H1 (cell line): ENCODE results near the gene PCNX3. TPM values are rescaled to one million over a fixed set of nuclear protein-coding genes. Genes with fewer than 3 reads are reported as not detected.

Experiments
- CTCF ChIA-PET: fragments of 300-600 bp; sonication (Branson Sonifier 250); formaldehyde crosslinking; loops from one replicate; lab custom pipeline; 2021; ENCODE audit not compliant: partially characterized antibody; lab: Charles Lee
- POLR2A ChIA-PET: fragments of 300-600 bp; sonication (Branson Sonifier 250); formaldehyde crosslinking; loops from one replicate; lab custom pipeline; 2021; ENCODE audit warnings: inconsistent platforms; ENCODE audit not compliant: partially characterized antibody; lab: Charles Lee
- DNase-seq, 2 experiments: peaks; one replicate each; pipeline versions ENCODE4 v3.0.0 to v3.0.0-alpha.2; 2010 to 2022; ENCODE audit warnings: low spot score in 2 of 2, low read depth in 1 of 2, mixed read lengths in 1 of 2
- FAIRE-seq: peaks from 2 replicates; lab custom pipeline; 2011; peaks lifted over from hg19 to GRCh38; lab: Jason Lieb, UNC
- H2AFZ ChIP-seq: 2 replicates; pipeline ENCODE4 v1.8.1; 2012; ENCODE audit warnings: low read length, inconsistent platforms
- H2AK5ac ChIP-seq: 2 replicates; pipeline ENCODE4 v1.6.1; 2013; ENCODE audit warnings: low read depth, low read length
- H2BK120ac ChIP-seq: replicated peaks from 2 replicates; pipeline ENCODE3; 2013; ENCODE audit warnings: low read depth, low read length, inconsistent platforms
- H2BK12ac ChIP-seq: 2 replicates; pipeline ENCODE4 v1.6.1; 2013; ENCODE audit warnings: low read depth, low read length
- H2BK15ac ChIP-seq: 2 replicates; pipeline ENCODE4 v1.6.1; 2013; ENCODE audit warnings: low read length
- H2BK20ac ChIP-seq: 2 replicates; pipeline ENCODE4 v1.6.1; 2013; ENCODE audit warnings: low read length
- H2BK5ac ChIP-seq: 2 replicates; pipeline ENCODE4 v1.6.1; 2013; ENCODE audit warnings: low read depth, low read length
- H3K14ac ChIP-seq: 2 replicates; pipeline ENCODE4 v1.6.1; 2013; ENCODE audit warnings: inconsistent platforms; ENCODE audit not compliant: insufficient read length
- H3K18ac ChIP-seq: 2 replicates; pipeline ENCODE4 v1.6.1; 2013; ENCODE audit warnings: low read length; ENCODE audit errors: extremely low read depth
- H3K23ac ChIP-seq: 2 replicates; pipeline ENCODE4 v1.6.1; 2013; ENCODE audit warnings: inconsistent platforms; ENCODE audit not compliant: insufficient read length
- H3K23me2 ChIP-seq: 2 replicates; pipeline ENCODE4 v1.6.1; 2013; ENCODE audit warnings: low read depth, low read length
- H3K27ac ChIP-seq: 2 replicates; pipeline ENCODE4 v1.6.1; 2011; ENCODE audit warnings: low read depth, low read length, inconsistent platforms
- H3K27me3 ChIP-seq, 4 experiments: replicated peaks in 1 of 4; 1 replicate in 1 of 4; 2 replicates in 3 of 4; pipeline versions ENCODE4 v1.6.1 to v1.8.1; 2011 to 2013; ENCODE audit warnings: low read length in 3 of 4, mild to moderate bottlenecking in 3 of 4, inconsistent platforms in 2 of 4, mixed read lengths in 2 of 4, moderate library complexity in 1 of 4; ENCODE audit not compliant: control insufficient read depth in 3 of 4, insufficient read depth in 3 of 4; ENCODE audit errors: extremely low read depth in 1 of 4
- H3K36me3 ChIP-seq, 4 experiments: 2 replicates each; pipeline versions ENCODE4 v1.6.1 to v1.8.1; 2011 to 2013; ENCODE audit warnings: mild to moderate bottlenecking in 4 of 4, low read length in 3 of 4, moderate library complexity in 2 of 4, control low read depth in 1 of 4, inconsistent platforms in 1 of 4; ENCODE audit not compliant: insufficient read depth in 4 of 4, control insufficient read depth in 2 of 4
- H3K4ac ChIP-seq: replicated peaks from 2 replicates; pipeline ENCODE3; 2013; ENCODE audit warnings: low read length, low read depth, mixed read lengths, inconsistent platforms; ENCODE audit not compliant: insufficient read length
- H3K4me1 ChIP-seq, 4 experiments: replicated peaks in 1 of 4; 1 replicate in 1 of 4; 2 replicates in 3 of 4; pipeline versions ENCODE4 v1.6.1 to v1.8.1; 2011 to 2013; ENCODE audit warnings: low read length in 3 of 4, inconsistent platforms in 2 of 4, mixed read lengths in 1 of 4; ENCODE audit not compliant: insufficient read depth in 4 of 4, control insufficient read depth in 3 of 4
- H3K4me2 ChIP-seq, 2 experiments: 2 replicates each; pipeline versions ENCODE4 v1.6.1 to v1.8.1; 2011 to 2013; ENCODE audit warnings: low read depth in 2 of 2, low read length in 2 of 2, control low read depth in 1 of 2, inconsistent platforms in 1 of 2, mild to moderate bottlenecking in 1 of 2; ENCODE audit not compliant: insufficient read depth in 1 of 2
- H3K4me3 ChIP-seq, 4 experiments: fragments of 200-600, 300-600 bp in 1 of 4; sonication (generic), shearing (Covaris generic), sonication (Bioruptor Twin) in 1 of 4; 2 replicates each; pipeline versions ENCODE4 v1.5.1 to v1.8.1; 2011 to 2016; ENCODE audit warnings: low read length in 4 of 4, low read depth in 3 of 4, control low read depth in 2 of 4, inconsistent platforms in 2 of 4, mild to moderate bottlenecking in 2 of 4, mixed read lengths in 1 of 4, moderate library complexity in 1 of 4; ENCODE audit not compliant: insufficient read depth in 2 of 4; ENCODE audit errors: extremely low read depth in 1 of 4
- H3K56ac ChIP-seq: replicated peaks from 2 replicates; pipeline ENCODE3; 2013; ENCODE audit warnings: low read depth, mild to moderate bottlenecking, mixed read lengths, low read length, inconsistent platforms; ENCODE audit not compliant: insufficient read length
- H3K79me1 ChIP-seq: 2 replicates; pipeline ENCODE4 v1.6.1; 2013; ENCODE audit warnings: low read depth, low read length, control low read depth
- H3K79me2 ChIP-seq, 2 experiments: 2 replicates each; pipeline versions ENCODE4 v1.6.1 to v1.8.1; 2012 to 2013; ENCODE audit warnings: low read length in 2 of 2, mild to moderate bottlenecking in 2 of 2, inconsistent platforms in 1 of 2; ENCODE audit not compliant: insufficient read depth in 2 of 2, control insufficient read depth in 1 of 2
- H3K9ac ChIP-seq, 4 experiments: replicated peaks in 1 of 4; 1 replicate in 1 of 4; 2 replicates in 3 of 4; pipeline versions ENCODE4 v1.6.1 to v1.8.1; 2011 to 2013; ENCODE audit warnings: low read depth in 3 of 4, low read length in 3 of 4, control low read depth in 2 of 4, mild to moderate bottlenecking in 2 of 4, moderate library complexity in 2 of 4, inconsistent platforms in 1 of 4; ENCODE audit errors: extremely low read depth in 1 of 4
- H3K9me3 ChIP-seq, 2 experiments: 2 replicates each; pipeline versions ENCODE4 v1.6.1 to v1.8.1; 2012 to 2013; ENCODE audit warnings: mild to moderate bottlenecking in 2 of 2, moderate library complexity in 2 of 2, control low read depth in 1 of 2, inconsistent platforms in 1 of 2, low read depth in 1 of 2, low read length in 1 of 2, mixed read lengths in 1 of 2; ENCODE audit not compliant: insufficient read depth in 2 of 2
- H4K20me1 ChIP-seq, 2 experiments: replicated peaks in 1 of 2; 2 replicates each; pipeline versions ENCODE3 to v1.8.1; 2011 to 2013; ENCODE audit warnings: inconsistent platforms in 2 of 2, low read length in 2 of 2, mild to moderate bottlenecking in 1 of 2; ENCODE audit not compliant: insufficient read depth in 2 of 2, control insufficient read depth in 1 of 2
- H4K5ac ChIP-seq: 2 replicates; pipeline ENCODE4 v1.6.1; 2013; ENCODE audit warnings: low read length, low read depth, mixed read lengths, inconsistent platforms; ENCODE audit not compliant: insufficient read length
- H4K8ac ChIP-seq: 2 replicates; pipeline ENCODE4 v1.8.0; 2013; ENCODE audit warnings: mild to moderate bottlenecking, moderate library complexity, low read length, inconsistent platforms; ENCODE audit not compliant: insufficient read depth; ENCODE audit errors: extremely low read depth
- H4K91ac ChIP-seq: replicated peaks from 2 replicates; pipeline ENCODE3; 2013; ENCODE audit warnings: low read length, mixed read lengths, inconsistent platforms; ENCODE audit not compliant: insufficient read length
- CBX8 ChIP-seq: fragments of 300-800, 300-1000 bp; sonication (generic); IDR thresholded peaks from 2 replicates; pipeline ENCODE4 v1.7.1; 2016; ENCODE audit warnings: low read depth, low read length, borderline replicate concordance
- CEBPB ChIP-seq: IDR thresholded peaks from 2 replicates; pipeline ENCODE4 v1.6.1; 2012; ENCODE audit warnings: low read depth, low read length
- CHD2 ChIP-seq: IDR thresholded peaks from 2 replicates; pipeline ENCODE4 v1.6.1; 2012; ENCODE audit warnings: low read length, improper control_type of control experiment
- EGR1 ChIP-seq: IDR thresholded peaks from 2 replicates; pipeline ENCODE4 v1.6.1; 2011; ENCODE audit warnings: low read depth, low read length, borderline replicate concordance
- HDAC2 ChIP-seq, 2 experiments: fragments of 300-600 bp in 1 of 2; sonication (generic) in 1 of 2; IDR thresholded peaks; 2 replicates each; pipeline ENCODE4 v1.6.1; 2011 to 2012; ENCODE audit warnings: low read depth in 2 of 2, low read length in 2 of 2, mild to moderate bottlenecking in 2 of 2, moderate library complexity in 2 of 2, borderline replicate concordance in 1 of 2, inconsistent platforms in 1 of 2
- KDM5A ChIP-seq: fragments of 200-600 bp; IDR thresholded peaks from 2 replicates; pipeline ENCODE4 v1.7.1; 2012; ENCODE audit warnings: mild to moderate bottlenecking, low read length, inconsistent platforms, mixed read lengths
- MAFK ChIP-seq: IDR thresholded peaks from 2 replicates; pipeline ENCODE4 v1.6.1; 2012; ENCODE audit warnings: low read depth, mild to moderate bottlenecking, improper control_type of control experiment, low read length
- NANOG ChIP-seq: IDR thresholded peaks from 2 replicates; pipeline ENCODE4 v1.6.1; 2011; ENCODE audit warnings: low read length, low read depth, mild to moderate bottlenecking, inconsistent platforms; ENCODE audit not compliant: insufficient read depth, poor library complexity, severe bottlenecking
- RFX5 ChIP-seq: IDR thresholded peaks from 2 replicates; pipeline ENCODE4 v1.6.1; 2011; ENCODE audit warnings: low read depth, low read length, improper control_type of control experiment, borderline replicate concordance
- RXRA ChIP-seq: IDR thresholded peaks from 2 replicates; pipeline ENCODE4 v1.6.1; 2011; ENCODE audit warnings: low read depth, mild to moderate bottlenecking, low read length, moderate library complexity; ENCODE audit not compliant: insufficient read depth
- SIN3A ChIP-seq, 2 experiments: IDR thresholded peaks in 1 of 2; conservative IDR thresholded peaks in 1 of 2; 2 replicates each; pipeline ENCODE4 v1.6.1; 2011 to 2012; ENCODE audit warnings: low read length in 2 of 2, improper control_type of control experiment in 1 of 2, low read depth in 1 of 2, mild to moderate bottlenecking in 1 of 2
- TAF1 ChIP-seq: IDR thresholded peaks from 2 replicates; pipeline ENCODE4 v1.6.1; 2011; ENCODE audit warnings: mild to moderate bottlenecking, low read depth, low read length
- TBP ChIP-seq: IDR thresholded peaks from 2 replicates; pipeline ENCODE4 v1.6.1; 2011; ENCODE audit warnings: low read depth, low read length, improper control_type of control experiment
- TEAD4 ChIP-seq: IDR thresholded peaks from 2 replicates; pipeline ENCODE4 v1.6.1; 2012; ENCODE audit warnings: low read depth, low read length, inconsistent platforms, mixed read lengths
- WGBS, 2 experiments: shearing (Covaris generic) in 1 of 2; methylation state at CpG; one replicate each; pipeline versions ENCODE4 v1.1.6 to v1.1.7; 2013 to 2015; ENCODE audit warnings: low lambda C conversion rate in 2 of 2, mixed read lengths in 2 of 2, inconsistent platforms in 1 of 2, low coverage in 1 of 2, missing lambda C conversion rate in 1 of 2; ENCODE audit not compliant: insufficient replicate concordance in 2 of 2, insufficient coverage in 1 of 2, insufficient read length in 1 of 2; ENCODE audit errors: extremely low coverage in 1 of 2, missing lambda C conversion rate in 1 of 2; 5-methylcytosine and 5-hydroxymethylcytosine counted together
- polyA plus RNA-seq, 7 experiments: library from polyadenylated mRNA; depleted of rRNA in 3 of 7; stranded (reverse) in 5 of 7; unstranded in 2 of 7; fragments of >200 nt in 5 of 7; fragments of 200-250 nt in 2 of 7; gene quantifications; 1 replicate in 5 of 7; 2 replicates in 1 of 7; 4 replicates in 1 of 7; pipeline versions ENCODE4 v1.2.1 to v1.2.3, GENCODE V29; 2011 to 2013; ENCODE audit warnings: missing spikeins in 2 of 7, mixed read lengths in 2 of 7
- total RNA-seq: library from RNA; stranded (reverse); fragmentation: NEBNext Ultra II Directional; extraction: Animal tissue kit (Norgen Biotek cat#: 25700); gene quantifications from 2 replicates; pipeline ENCODE4 v1.2.1, GENCODE V29; 2021

PCNX3 gene
- total and polyA plus RNA-seq, 2 of the 8 experiments (the other 6 are each of a cell fraction or from before 2014, with no cell fraction given): 27.2 to 38.8 TPM

- CTCF ChIA-PET: interaction anchor here (0.8 to 1.9 kb wide), 5 partner anchors 11 to 98 kb away, joined by 3 to 4 read pairs (median 3); no protein-coding TSS in a partner anchor
- no peak for TF ChIP-seq MAFK
- TF ChIP-seq RFX5: no peak
- no peak for TF ChIP-seq NANOG
- TF ChIP-seq RXRA: no peak
- no peak for TF ChIP-seq KDM5A
- TF ChIP-seq SIN3A (conservative IDR thresholded peaks at IDR 0.05 in 1 of 2, IDR thresholded peaks at IDR 0.05 in 1 of 2; ENCODE audit: low read depth in 1 of 2, low read length in 2 of 2): no peak
- TF ChIP-seq HDAC2 (IDR thresholded peaks at IDR 0.05; ENCODE audit: borderline replicate concordance in 1 of 2, low read depth in 2 of 2, low read length in 2 of 2): no peak
- no peak for TF ChIP-seq CEBPB
- TF ChIP-seq CHD2: no peak
- no peak for TF ChIP-seq EGR1
- TF ChIP-seq TAF1: no peak
- no peak for TF ChIP-seq TEAD4
- TF ChIP-seq TBP: no peak
- no peak for TF ChIP-seq CBX8
Measured at GRCh38 chr11:65644837-65645236, 29.3 kb downstream of the PCNX3 start.

More at GRCh38 chr11:65644837-65645236, 29.3 kb downstream of the PCNX3 start:
- POLR2A ChIA-PET: interaction anchor here (0.9 to 7.5 kb wide), 7 partner anchors 8 to 523 kb away, joined by 3 to 58 read pairs (median 5); partner anchors contain the start of genes FAU, MRPL49 and RELA
- H3K4me2 ChIP-seq: no peak overlapping the region
- H3K4ac ChIP-seq: no peak overlapping the region
- H3K27ac ChIP-seq: no peak overlapping the region
- no peaks in the 10 kb centered on the region; a peak in 1 of 8 replicates for H3K36me3 ChIP-seq
- H2BK120ac ChIP-seq: no peak overlapping the region
- WGBS, 2 experiments: 88% methylated on average over 11 of the region's 11 CpGs; no CpG with 5 or more reads in 1 of the 2 experiments
- no peak overlapping the region for H3K23ac ChIP-seq
- H2BK5ac ChIP-seq: 0 out of 2 replicates have a peak overlapping the region, but pooled peaks have one; percentile 39
- peaks cover 11% of the 10 kb centered on the region; the same call in 1 of the 2 replicates for H3K23me2 ChIP-seq
- H3K18ac ChIP-seq: no peak overlapping the region
- H4K91ac ChIP-seq: no peak overlapping the region
- H2AFZ ChIP-seq: no peak overlapping the region
- no peak overlapping the region for H3K4me3 ChIP-seq
- no peak overlapping the region for H2AK5ac ChIP-seq
- no peaks in the 10 kb centered on the region for H3K9me3 ChIP-seq
- H2BK15ac ChIP-seq: no peak overlapping the region
- DNase-seq (no peak), FAIRE-seq (no peak)
- peaks cover 0 to 21% (median 14%) of the 10 kb centered on the region in 4 experiments; a peak in 6 of 7 replicates for H3K4me1 ChIP-seq
- no peak overlapping the region for H3K9ac ChIP-seq
- H3K79me2 ChIP-seq: no peaks in the 10 kb centered on the region
- H2BK12ac ChIP-seq: no peak overlapping the region
- H4K5ac ChIP-seq: no peak overlapping the region
- H4K20me1 ChIP-seq: peaks cover 0 to 13% of the 10 kb centered on the region in 2 experiments
- H3K14ac ChIP-seq: no peak overlapping the region
- no peaks in the 10 kb centered on the region; the same call in 1 of the 2 replicates for H3K79me1 ChIP-seq
- peaks cover 0 to 8% (median 2%) of the 10 kb centered on the region in 4 experiments; a peak in 3 of 7 replicates for H3K27me3 ChIP-seq
- no peak overlapping the region for H4K8ac ChIP-seq
- H2BK20ac ChIP-seq: no peak overlapping the region
- no peak overlapping the region for H3K56ac ChIP-seq
